KOPT-K1 (cell line): ENCODE data around the gene GARRE1.
"Not testable (repeated sequence)": the region's sequence is repeated elsewhere in the genome, so short reads cannot be mapped to it uniquely, and the experiment has no call there.

ENCODE experiments used
- H3K27ac ChIP-seq: fragments of 200-600 bp; sonication (generic); 2 replicates; pipeline ENCODE4 v1.5.1; 2016; ENCODE audit warnings: antibody characterized with exemption, mild to moderate bottlenecking, low read depth, low read length; ENCODE audit not compliant: poor library complexity, severe bottlenecking
- H3K36me3 ChIP-seq: fragments of 200-600 bp; sonication (generic); 2 replicates; pipeline ENCODE4 v1.5.1; 2017; ENCODE audit warnings: antibody characterized with exemption, mild to moderate bottlenecking, low read length, moderate library complexity; ENCODE audit not compliant: insufficient read depth
- H3K9me3 ChIP-seq: fragments of 200-600 bp; sonication (generic); 2 replicates; pipeline ENCODE4 v1.5.1; 2017; ENCODE audit warnings: antibody characterized with exemption, low read length, mild to moderate bottlenecking; ENCODE audit not compliant: insufficient read depth, poor library complexity, severe bottlenecking

The GARRE1 gene

GRCh38 chr19:34243138-34243875 is 11.0 kb upstream of the GARRE1 start:
- H3K27ac ChIP-seq, H3K9me3 ChIP-seq, H3K36me3 ChIP-seq: not testable (repeated sequence)

- Histone ChIP-seq H3K36me3 (no peaks in the 10 kb centered on the region), H3K27ac (no peak overlapping the region), H3K9me3 (no peaks in the 10 kb centered on the region)
Observed at GRCh38 chr19:34243876-34244578, 10.3 kb upstream of the GARRE1 start.

- Histone ChIP-seq H3K9me3 (no peaks in the 10 kb centered on the region), H3K27ac (no peak overlapping the region), H3K36me3 (no peaks in the 10 kb centered on the region)
Observed at GRCh38 chr19:34244611-34245299, 9.6 kb upstream of the GARRE1 start.

GRCh38 chr19:34246340-34246739 is 8.0 kb upstream of the GARRE1 start:
- H3K9me3 ChIP-seq: no peaks in the 10 kb centered on the region
- no peaks in the 10 kb centered on the region for H3K36me3 ChIP-seq
- no peak overlapping the region for H3K27ac ChIP-seq

GRCh38 chr19:34248941-34249340 is 5.4 kb upstream of the GARRE1 start:
- H3K27ac ChIP-seq: no peak overlapping the region
- H3K9me3 ChIP-seq: no peaks in the 10 kb centered on the region
- no peaks in the 10 kb centered on the region for H3K36me3 ChIP-seq

GRCh38 chr19:34253167-34253566 is 1.2 kb upstream of the GARRE1 start:
- not testable (repeated sequence) for H3K9me3 ChIP-seq

GRCh38 chr19:34253681-34254045 is 691 bp upstream of the GARRE1 start:
- H3K9me3 ChIP-seq, H3K27ac ChIP-seq, H3K36me3 ChIP-seq: not testable (repeated sequence)

More at GRCh38 chr19:34253167-34253566, 1.2 kb upstream of the GARRE1 start:
- H3K27ac ChIP-seq, H3K36me3 ChIP-seq: not testable (repeated sequence)

GRCh38 chr19:34254698-34255432 is 511 bp downstream of the GARRE1 start:
- H3K27ac ChIP-seq: peak overlapping the region; percentile 35
- H3K36me3 ChIP-seq: no peaks in the 10 kb centered on the region
- H3K9me3 ChIP-seq: no peaks in the 10 kb centered on the region

- Histone ChIP-seq H3K27ac (no peak overlapping the region), H3K9me3 (no peaks in the 10 kb centered on the region), H3K36me3 (no peaks in the 10 kb centered on the region)
Observed at GRCh38 chr19:34255546-34255945, 1.2 kb downstream of the GARRE1 start.

- Histone ChIP-seq H3K36me3 (no peaks in the 10 kb centered on the region), H3K9me3 (no peaks in the 10 kb centered on the region), H3K27ac (no peak overlapping the region)
Observed at GRCh38 chr19:34256835-34257558, 2.6 kb downstream of the GARRE1 start.

GRCh38 chr19:34257559-34257924 is 3.2 kb downstream of the GARRE1 start:
- no peaks in the 10 kb centered on the region for H3K9me3 ChIP-seq
- H3K27ac ChIP-seq: no peak overlapping the region
- no peaks in the 10 kb centered on the region for H3K36me3 ChIP-seq

GRCh38 chr19:34259367-34260095 is 5.2 kb downstream of the GARRE1 start:
- no peaks in the 10 kb centered on the region for H3K9me3 ChIP-seq
- no peak overlapping the region for H3K27ac ChIP-seq
- no peaks in the 10 kb centered on the region for H3K36me3 ChIP-seq

- no peaks in the 10 kb centered on the region for H3K36me3 ChIP-seq
- H3K9me3 ChIP-seq: no peaks in the 10 kb centered on the region
- no peak overlapping the region for H3K27ac ChIP-seq
Observed at GRCh38 chr19:34260771-34261173, 6.4 kb downstream of the GARRE1 start.
